AG04450 (cell line): ENCODE results near the gene ABI3BP. TPM values are rescaled to one million over a fixed set of nuclear protein-coding genes. Genes with fewer than 3 reads are reported as not detected.
A peak's percentile ranks its signal among the peaks of the same experiment; 100 is the strongest.

Source experiments
- CTCF ChIA-PET: fragments of 300-600, 350-600 bp; formaldehyde crosslinking; extraction: SDS; loops from one replicate; lab custom pipeline; 2022; ENCODE audit warnings: antibody characterized with exemption, inconsistent platforms; lab: Charles Lee
- POLR2A ChIA-PET: fragments of 350-600 bp; formaldehyde crosslinking; extraction: SDS; loops from one replicate; lab custom pipeline; 2021; ENCODE audit warnings: antibody characterized with exemption, inconsistent platforms; lab: Yijun Ruan, JAX
- DNase-seq: peaks from one replicate; pipeline ENCODE4 v3.0.0-alpha.2; 2011; ENCODE audit warnings: low read depth, low spot score
- H3K27ac ChIP-seq: one replicate; pipeline ENCODE4 v1.5.1; 2012; ENCODE audit warnings: low read depth, low read length, control low read depth
- H3K27me3 ChIP-seq: one replicate; pipeline ENCODE4 v1.6.0; 2012; ENCODE audit warnings: low read length; ENCODE audit not compliant: control insufficient read depth, insufficient read depth
- H3K4me3 ChIP-seq: 2 replicates; pipeline ENCODE4 v1.5.1; 2011; ENCODE audit warnings: mild to moderate bottlenecking, low read depth, low read length, control low read depth
- H3K9me3 ChIP-seq: 2 replicates; pipeline ENCODE4 v1.5.1; 2012; ENCODE audit warnings: low read length; ENCODE audit not compliant: control insufficient read depth, insufficient read depth
- polyA plus RNA-seq: library from polyadenylated mRNA; depleted of rRNA; stranded (reverse); fragments of >200 nt; gene quantifications from 2 replicates; pipeline ENCODE4 v1.2.3, GENCODE V29; 2011
- TF ChIP-seq, protein P1 (sequence below): IDR thresholded peaks from 2 replicates; pipeline ENCODE4 v1.5.1; 2011; ENCODE audit warnings: low read depth, low read length, control low read depth, inconsistent platforms

Gene ABI3BP
- polyA plus RNA-seq, 1 experiment: 5.3 TPM

DNA sequence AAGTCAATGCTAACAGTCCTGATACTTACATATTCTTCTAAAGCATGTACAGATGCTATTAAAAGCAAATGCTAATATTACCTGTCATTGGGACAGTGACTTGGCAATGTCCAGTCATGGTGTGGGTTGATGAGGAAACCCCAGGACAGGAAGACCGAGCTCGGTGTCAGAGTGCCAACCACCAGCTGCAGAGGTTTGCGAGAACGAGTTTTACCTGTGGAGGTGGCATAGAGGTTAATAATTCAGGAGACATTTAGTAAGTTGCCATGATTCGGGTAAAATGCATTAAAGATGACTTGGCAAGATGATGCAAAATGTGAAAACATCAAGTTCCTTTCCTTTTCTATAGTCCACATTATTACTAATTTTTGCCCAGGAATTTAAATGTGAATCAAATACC is 94.5 kb downstream of the ABI3BP start:
- ChIA-PET CTCF (interaction anchor here (1.0 kb wide), 1 partner anchor 297 kb away, joined by 3 read pairs; no protein-coding TSS in a partner anchor), POLR2A (no interaction called here)
- no peak for DNase-seq
- Histone ChIP-seq H3K27me3 (no peaks in the 10 kb centered on the region), H3K27ac (no peak overlapping the region), H3K9me3 (no peaks in the 10 kb centered on the region), H3K4me3 (no peak overlapping the region)
- TF ChIP-seq, protein P1, sequence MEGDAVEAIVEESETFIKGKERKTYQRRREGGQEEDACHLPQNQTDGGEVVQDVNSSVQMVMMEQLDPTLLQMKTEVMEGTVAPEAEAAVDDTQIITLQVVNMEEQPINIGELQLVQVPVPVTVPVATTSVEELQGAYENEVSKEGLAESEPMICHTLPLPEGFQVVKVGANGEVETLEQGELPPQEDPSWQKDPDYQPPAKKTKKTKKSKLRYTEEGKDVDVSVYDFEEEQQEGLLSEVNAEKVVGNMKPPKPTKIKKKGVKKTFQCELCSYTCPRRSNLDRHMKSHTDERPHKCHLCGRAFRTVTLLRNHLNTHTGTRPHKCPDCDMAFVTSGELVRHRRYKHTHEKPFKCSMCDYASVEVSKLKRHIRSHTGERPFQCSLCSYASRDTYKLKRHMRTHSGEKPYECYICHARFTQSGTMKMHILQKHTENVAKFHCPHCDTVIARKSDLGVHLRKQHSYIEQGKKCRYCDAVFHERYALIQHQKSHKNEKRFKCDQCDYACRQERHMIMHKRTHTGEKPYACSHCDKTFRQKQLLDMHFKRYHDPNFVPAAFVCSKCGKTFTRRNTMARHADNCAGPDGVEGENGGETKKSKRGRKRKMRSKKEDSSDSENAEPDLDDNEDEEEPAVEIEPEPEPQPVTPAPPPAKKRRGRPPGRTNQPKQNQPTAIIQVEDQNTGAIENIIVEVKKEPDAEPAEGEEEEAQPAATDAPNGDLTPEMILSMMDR: no peak

DNA sequence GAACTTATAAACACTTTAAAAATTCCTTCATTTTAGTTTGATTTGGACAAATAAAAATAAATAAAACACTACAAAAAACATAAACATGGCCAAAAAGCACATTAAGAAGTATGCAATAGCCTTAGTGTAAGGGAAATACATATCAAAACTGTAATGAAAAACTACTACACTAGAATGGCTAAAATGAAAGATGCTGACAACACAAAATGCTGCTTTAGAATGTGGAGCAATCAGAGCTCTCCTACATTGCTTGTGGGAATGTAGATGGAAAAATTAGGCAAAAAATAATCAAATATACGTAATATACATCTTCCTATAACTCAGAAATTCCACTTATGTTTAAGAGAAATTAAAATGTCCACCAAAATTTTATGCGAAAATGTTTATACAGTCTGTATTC is 96.2 kb downstream of the ABI3BP start:
- ChIA-PET CTCF (no interaction called here), POLR2A (no interaction called here)
- Histone ChIP-seq H3K27me3 (no peaks in the 10 kb centered on the region), H3K27ac (no peak overlapping the region), H3K4me3 (no peak overlapping the region), H3K9me3 (no peaks in the 10 kb centered on the region)
- no peak for DNase-seq
- TF ChIP-seq, protein P1: no peak

DNA sequence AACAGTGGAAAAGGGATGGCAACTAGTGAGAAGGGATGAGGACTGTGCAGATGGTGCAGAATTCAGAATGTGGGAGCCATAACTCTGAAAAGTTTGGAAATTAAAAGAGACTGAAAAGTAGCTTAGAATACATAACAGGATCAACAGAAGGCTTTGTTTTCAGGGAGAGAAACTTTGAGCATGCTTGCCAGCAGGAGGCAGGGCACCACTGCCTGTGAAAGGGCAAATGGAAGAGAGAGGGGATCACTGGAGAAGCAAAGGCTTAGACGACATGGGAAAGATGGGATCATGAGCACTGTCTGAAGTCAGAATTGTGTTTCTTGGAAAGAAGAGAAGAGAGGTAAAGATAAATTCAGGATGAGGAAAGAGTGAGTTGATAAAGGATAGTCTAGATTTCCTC is 99.6 kb downstream of the ABI3BP start:
- TF ChIP-seq, protein P1: peak; percentile 88
- H3K27ac ChIP-seq: no peak overlapping the region
- POLR2A ChIA-PET: no interaction called here
- no peaks in the 10 kb centered on the region for H3K9me3 ChIP-seq
- no peak overlapping the region for H3K4me3 ChIP-seq
- no peaks in the 10 kb centered on the region for H3K27me3 ChIP-seq
- no peak for DNase-seq
- CTCF ChIA-PET: interaction anchor here (0.6 to 5.0 kb wide), 25 partner anchors 8 to 1062 kb away, joined by 3 to 153 read pairs (median 4); no protein-coding TSS in a partner anchor

DNA sequence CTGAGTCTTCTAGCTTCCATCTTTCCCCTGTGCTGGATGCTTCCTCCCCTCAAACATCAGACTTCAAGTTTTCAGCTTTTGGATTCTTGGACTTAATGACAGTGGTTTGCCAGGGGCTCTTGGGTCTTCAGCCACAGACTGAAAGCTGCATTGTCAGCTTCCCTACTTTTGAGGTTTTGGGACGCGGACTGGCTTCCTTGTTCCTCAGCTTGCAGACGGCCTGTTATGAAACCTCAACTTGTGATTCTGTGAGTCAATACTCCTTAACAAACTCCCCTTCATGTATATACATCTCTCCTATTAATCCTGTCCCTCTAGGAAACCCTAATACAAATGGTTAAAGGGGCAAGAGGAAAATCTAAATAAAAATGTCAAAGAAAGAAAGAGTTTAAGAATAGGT is 100.1 kb downstream of the ABI3BP start:
- no peaks in the 10 kb centered on the region for H3K9me3 ChIP-seq
- TF ChIP-seq, protein P1: no peak
- POLR2A ChIA-PET: no interaction called here
- no peak overlapping the region for H3K27ac ChIP-seq
- no peak overlapping the region for H3K4me3 ChIP-seq
- no peaks in the 10 kb centered on the region for H3K27me3 ChIP-seq
- CTCF ChIA-PET: interaction anchor here (0.6 to 5.0 kb wide), 25 partner anchors 8 to 1061 kb away, joined by 3 to 153 read pairs (median 4); no protein-coding TSS in a partner anchor
- no peak for DNase-seq

DNA sequence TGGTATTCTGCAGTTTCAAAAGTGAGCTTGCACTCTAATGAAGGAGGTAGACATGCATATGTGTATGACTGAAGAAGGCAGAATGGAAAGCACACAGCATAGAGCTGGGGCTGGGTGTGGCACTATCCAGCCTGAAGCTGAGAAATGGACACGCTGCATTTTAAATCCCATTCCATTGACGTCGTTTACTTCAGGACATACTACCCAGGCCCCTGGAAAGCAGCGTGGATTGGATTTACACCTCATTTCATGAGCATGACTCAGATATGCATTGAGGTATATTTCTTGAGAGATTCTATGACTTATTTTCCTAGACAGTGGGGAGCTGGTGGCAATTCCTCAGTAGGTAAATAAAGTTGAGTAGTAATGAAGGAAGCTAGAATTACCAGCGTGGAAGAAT is 101.4 kb downstream of the ABI3BP start:
- Histone ChIP-seq H3K27ac (no peak overlapping the region), H3K27me3 (no peaks in the 10 kb centered on the region), H3K4me3 (no peak overlapping the region), H3K9me3 (no peaks in the 10 kb centered on the region)
- CTCF ChIA-PET: interaction anchor here (0.5 to 5.0 kb wide), 9 partner anchors 9 to 429 kb away, joined by 3 to 153 read pairs (median 3); no protein-coding TSS in a partner anchor
- TF ChIP-seq, protein P1: no peak
- POLR2A ChIA-PET: no interaction called here
- no peak for DNase-seq
